GM19468 (cell line): ENCODE data around the gene MRPS6.

ENCODE experiments used
- ATAC-seq: cut with Tn5 transposase; IDR thresholded peaks from one replicate; pipeline ENCODE4 v1.9.1; 2021; ENCODE audit warnings: mild to moderate bottlenecking, moderate library complexity, moderate number of reproducible peaks; ENCODE audit not compliant: unreplicated experiment; ENCODE audit errors: extremely low read depth

Gene MRPS6

DNA sequence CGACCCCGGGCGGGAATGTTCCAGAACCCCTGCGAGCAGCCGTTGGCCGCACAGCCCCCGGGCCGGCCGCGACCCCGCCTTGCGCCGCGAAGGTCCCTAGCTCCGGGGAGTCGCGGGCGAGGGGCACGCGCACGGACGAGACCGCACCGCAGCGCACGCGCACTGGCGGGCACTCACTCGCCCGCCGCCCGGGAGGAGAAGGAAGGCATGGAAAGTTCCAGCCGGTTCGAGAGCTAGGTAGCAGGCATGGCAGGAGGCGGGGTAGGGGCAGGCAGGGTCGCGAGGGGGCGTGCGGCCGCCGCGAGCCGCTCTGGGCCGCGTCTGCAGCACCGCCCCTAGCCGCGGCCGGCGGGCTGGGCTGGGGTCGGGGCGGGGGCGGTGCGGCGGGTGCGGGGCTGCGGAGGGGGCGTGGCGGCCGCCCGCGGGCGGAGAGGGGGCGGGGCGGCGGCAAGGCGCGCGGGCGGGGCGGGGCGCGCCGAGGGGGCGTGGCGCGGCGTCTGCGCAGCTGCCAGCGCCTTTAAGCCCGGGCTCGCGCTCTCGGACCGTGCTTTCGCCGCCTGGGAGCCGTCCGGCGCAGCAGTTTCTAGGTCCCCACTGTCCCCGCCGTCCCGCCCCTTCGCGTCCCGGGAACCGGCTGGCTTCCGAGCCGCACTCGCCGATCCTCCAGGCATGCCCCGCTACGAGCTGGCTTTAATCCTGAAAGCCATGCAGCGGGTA, at the start of gene MRPS6, which contains the start of gene SLC5A3:
MRPS6 (plus strand) TSS at position 547 of the 717 bp plus-strand sequence; CDS start at position 670, 123 bp downstream.
SLC5A3 (plus strand) TSS at position 547 of the 717 bp plus-strand sequence. CDS start 21,621 bp downstream, outside the sequence.
- ATAC-seq, result peak; percentile 50

GRCh38 chr21:34023691-34024373, 49.5 kb upstream of the MRPS6 start:
- ATAC-seq, result no peak

GRCh38 chr21:34024374-34024693, 49.0 kb upstream of the MRPS6 start:
- no peak for ATAC-seq

GRCh38 chr21:34027721-34028461, 45.5 kb upstream of the MRPS6 start:
- ATAC-seq, result no peak

DNA sequence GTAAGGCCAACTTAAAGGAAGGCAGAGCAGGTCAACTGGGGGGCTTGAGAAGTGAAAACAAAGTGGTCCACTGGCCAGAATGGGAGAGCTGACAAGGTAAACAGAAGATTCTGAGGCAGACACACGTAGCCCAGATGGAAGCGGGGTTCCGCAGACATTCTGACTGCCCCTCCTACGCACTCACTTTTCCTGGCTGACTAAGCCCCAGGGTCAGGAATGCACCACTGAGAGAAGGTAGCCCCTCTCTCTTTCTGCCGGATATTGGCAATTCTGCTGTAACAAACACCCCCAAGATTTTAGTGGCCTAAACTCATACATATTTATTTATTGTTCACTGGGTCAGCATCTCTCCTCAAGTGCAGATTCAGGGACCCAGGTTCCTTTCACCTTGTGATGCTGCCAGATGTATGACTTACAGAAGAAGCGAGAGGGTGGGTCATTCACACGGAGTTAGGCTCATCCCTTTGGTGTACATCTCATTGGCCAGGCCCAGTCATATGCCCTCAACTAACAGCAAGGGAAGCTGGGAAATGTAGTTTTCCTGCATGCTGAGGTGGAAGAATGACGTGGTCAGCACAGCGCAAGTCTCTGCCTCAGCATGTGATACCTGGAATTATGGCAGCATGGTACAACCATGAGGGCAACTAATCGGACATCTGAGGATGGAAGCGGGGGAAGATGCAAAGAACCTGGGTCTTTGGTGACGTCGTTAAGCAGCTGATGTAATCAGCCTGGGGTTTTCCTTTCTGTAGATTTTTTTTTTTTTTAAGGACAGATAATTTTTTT, 43.4 kb upstream of the MRPS6 start:
- ATAC-seq, result peak; percentile 65

DNA sequence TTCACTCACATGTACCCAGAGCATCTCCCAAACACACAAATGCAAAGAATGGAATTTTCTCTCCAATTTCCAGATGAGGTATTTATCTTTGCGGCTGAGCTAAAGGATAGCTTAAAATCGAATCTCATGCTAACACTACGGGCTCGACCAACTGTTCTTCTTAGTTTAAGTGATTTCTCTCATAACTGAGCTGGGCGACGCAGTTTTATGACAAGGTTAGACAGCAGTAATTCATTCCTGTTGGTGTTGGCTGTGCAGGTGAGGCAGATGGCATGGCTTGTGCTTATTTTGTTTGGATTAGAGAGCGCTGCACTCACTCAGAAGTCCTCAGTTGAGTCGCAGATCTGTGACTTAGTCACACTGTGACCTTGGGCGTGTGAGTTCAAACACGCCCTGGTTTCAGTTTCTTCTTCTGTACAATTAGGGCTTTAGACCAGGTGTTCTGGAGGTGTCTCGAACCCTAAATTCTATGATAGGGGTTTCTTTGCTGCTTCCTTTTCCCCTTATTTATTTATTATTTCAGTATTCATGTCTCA, 41.5 kb upstream of the MRPS6 start:
- ATAC-seq, result no peak

DNA sequence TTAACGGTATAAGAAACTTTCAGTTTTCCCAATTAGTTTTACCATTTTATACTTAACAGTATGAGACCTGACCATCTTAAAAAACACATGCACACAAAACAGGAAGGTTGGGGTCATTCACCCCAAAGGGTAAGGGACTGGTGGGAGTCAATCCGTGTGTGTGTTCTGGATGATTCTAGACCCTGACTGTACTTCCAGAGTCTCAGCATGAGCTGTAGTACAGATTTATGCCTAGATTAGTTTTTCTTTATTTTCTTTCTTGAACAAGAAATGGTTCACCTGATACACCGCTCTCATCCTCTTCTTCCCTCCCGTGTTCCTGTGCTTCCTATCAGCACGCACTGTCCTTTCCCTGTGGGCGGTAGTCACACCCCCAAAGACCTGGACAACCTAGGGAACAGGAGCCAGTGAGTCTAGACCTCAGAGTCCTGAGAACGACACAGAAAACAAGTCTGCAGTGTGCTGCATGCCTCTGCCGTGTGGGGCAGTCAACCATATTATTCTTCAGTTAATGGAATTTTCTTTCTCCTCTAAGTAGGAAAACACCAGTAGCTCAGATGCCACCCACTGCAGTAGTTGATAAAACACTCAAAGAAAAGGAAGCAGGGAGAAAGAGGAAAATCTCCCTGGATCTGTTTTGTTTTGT, 38.9 kb upstream of the MRPS6 start:
- ATAC-seq, result no peak

DNA sequence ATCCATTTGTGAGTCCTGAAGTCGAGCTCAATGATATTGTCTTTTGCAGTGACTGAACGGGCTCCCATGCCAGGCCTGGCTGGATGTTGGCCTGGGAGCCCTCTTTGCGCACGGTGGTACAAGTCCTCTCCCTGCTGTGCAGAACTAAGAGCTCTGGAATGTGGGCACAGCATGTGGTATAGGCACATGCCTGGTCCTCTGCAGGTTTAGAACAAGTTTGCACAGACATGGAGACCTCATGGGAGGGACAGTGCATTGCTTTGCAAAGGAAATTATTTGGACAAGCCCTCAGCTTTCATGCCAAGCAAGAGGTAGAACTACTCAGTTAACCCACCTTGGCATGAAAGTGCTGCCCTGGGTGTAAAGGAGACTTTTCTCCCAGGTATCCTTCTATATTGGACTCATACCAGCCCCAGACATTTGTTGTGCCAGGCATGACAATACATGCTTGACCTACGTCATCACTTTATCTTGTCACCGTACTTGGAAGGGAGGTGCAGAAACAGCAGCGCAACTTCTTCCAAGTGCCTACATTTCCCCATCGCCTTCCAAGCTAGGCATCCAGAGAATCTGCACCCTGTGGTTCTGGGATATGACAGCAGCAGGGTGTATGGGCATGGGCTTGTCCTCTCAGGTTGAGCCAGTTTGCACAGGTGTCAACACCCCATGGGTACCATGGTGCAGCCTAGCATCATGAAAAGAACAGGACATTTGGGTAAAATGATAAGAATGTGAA, 37.6 kb upstream of the MRPS6 start:
- ATAC-seq, result no peak

DNA sequence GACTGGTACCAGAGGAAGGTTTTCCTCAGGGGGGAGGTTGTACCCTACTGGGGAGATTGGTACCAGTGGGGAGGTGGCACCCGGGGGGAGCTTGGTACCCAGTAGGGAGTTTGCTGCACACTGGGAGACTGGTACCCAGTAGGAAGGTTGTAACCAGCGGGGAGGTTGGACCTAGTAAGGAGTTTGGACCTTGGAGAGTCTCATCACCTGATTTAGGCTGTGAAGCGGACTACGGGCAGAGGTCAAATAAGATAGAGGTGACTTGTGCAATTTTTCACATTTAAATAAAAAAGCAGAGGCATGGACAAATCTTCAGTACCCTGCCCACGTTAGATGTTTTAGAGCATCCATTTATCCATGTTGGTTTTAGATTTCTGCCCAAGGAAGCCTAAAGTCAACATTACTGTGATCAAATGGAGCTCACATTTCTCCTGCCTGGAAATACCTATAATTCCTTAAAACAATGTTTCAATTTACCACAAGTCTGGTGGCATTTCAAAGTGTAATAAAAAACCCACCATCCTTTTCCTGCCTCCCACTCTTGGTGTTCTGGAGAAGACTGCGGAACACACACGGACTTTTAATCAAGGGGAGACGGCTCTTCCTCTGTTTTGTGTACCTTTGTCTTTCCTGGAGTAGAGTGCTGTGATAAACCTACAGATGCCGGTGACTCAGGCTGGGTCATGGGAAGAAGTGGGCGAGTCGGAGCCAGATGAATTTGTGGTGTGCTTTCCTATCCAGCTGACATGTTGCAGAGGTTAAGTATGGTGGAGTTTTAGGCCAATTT, 36.2 kb upstream of the MRPS6 start:
- ATAC-seq, result no peak

DNA sequence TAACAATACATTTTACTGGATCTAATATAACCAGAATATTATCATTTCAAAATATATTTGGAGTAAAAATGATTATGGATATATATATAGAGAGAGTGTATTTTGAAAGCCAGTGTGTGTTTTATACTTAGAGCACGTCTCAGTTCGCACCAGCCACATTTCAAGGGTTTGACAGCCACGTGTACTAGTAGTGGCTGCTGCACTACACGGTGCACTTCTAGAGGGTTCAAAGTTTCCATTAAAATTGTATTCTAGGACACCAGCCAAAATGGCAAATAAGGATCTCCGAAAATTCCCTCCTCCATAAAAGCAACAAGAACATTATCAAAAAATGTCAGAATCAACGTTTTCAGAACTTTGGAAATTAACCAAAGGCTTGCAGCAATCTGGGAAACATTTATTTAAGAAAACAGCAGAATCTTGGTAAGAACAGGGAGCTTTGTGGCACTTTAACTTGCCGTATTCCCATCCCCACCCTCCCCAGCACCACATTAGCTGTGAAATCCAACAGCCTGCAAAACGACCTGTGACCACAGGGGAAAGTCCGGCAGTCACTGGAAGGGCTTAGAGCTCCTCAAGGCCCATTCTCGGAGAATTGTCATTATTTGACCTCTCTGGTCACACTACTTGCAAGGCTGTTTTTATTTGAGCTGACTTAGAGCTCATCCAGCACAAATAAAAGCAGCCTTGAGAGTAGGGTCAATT, 33.5 kb upstream of the MRPS6 start:
- no peak for ATAC-seq

DNA sequence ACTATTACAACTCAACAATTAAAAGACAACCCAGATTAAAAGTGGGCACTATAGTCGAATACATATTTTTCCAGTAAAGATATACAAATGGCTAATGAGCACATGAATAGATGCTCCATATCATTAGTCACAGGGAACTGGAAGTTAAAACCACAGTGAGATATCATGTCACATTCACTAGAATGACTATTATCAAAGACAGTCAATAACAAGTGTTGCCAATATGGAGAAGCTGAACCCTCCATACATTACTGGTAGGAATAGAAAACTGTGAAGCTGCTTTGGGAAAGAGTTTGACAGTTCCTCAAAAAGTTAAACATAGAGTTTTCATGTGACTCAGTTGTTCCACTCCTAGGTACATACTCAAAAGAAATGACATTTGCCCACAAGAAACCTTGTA, 30.6 kb upstream of the MRPS6 start:
- no peak for ATAC-seq

DNA sequence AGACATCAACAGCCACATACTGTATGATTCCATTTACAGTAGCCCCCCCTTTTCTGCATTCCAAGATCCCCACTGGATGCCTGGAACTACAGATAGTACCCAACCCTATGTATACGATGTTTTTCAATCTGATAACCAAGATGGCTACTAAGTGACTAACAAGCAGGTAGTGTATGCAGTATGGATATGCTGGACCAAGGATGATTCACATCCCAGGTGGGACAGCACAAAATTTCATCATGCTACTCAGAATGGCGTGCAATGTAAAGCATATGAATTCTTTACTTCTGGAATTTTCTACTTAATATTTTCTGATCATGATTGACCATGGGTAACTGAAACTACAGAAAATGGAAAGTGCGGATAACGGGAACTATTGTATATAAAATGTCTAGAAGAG, 30.0 kb upstream of the MRPS6 start:
- no peak for ATAC-seq

GRCh38 chr21:34046917-34047316, 26.5 kb upstream of the MRPS6 start:
- ATAC-seq, result peak; percentile 36

GRCh38 chr21:34047835-34048234, 25.5 kb upstream of the MRPS6 start:
- ATAC-seq, result no peak

GRCh38 chr21:34052171-34052570, 21.2 kb upstream of the MRPS6 start:
- no peak for ATAC-seq

- no peak for ATAC-seq
These were observed 19.1 kb upstream of the MRPS6 start for GRCh38 chr21:34054259-34054658.

GRCh38 chr21:34055615-34056014, 17.8 kb upstream of the MRPS6 start:
- ATAC-seq, result no peak

- no peak for ATAC-seq
These were observed 11.4 kb upstream of the MRPS6 start for GRCh38 chr21:34061983-34062382.
